ENCODE data around the gene STXBP1. TPM values are rescaled to one million over a fixed set of nuclear protein-coding genes. Genes with fewer than 3 reads are reported as not detected.
A peak's percentile ranks its signal among the peaks of the same experiment; 100 is the strongest.

STXBP1 gene
- total RNA-seq, 4 donors from 2014 or later: 17.2 to 34.0 (median 19.8) TPM

DNA sequence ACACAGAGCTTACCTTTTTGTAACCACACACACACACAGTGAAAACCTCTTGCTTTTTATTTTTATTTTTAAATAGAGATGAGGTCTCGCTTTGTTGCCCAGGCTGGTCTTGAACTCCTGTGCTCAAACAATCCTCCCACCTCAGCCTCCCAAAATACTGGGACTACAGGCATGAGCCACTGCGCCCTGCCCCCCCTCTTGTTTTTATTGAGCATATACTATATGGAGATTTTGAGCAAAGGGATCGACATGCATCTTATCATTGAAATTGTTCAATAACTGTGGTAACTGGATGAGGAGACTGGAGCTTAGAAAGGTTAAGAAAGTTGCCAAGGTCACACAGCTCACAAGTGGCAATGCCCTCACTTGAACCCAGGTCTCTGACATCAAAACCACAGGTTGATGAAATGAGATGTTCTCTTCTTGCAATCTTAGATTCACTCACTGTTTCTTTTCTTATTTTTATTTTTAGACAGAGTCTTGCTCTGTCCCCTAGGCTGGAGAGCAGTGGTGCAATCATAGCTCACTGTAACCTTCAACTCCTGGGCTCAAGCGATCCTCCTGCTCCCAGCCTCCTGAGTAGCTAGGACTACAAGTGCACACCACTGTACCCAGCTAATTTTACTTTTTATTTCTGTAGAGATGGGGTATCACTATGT, 26.8 kb upstream of the STXBP1 start:
- TF ChIP-seq POLR2A (IDR thresholded peaks at IDR 0.05; ENCODE audit: low read depth) (no peak), POLR2AphosphoS5 (IDR thresholded peaks at IDR 0.05) (no peak), EP300 (IDR thresholded peaks at IDR 0.05) (no peak)
- TF ChIP-seq, protein P1, sequence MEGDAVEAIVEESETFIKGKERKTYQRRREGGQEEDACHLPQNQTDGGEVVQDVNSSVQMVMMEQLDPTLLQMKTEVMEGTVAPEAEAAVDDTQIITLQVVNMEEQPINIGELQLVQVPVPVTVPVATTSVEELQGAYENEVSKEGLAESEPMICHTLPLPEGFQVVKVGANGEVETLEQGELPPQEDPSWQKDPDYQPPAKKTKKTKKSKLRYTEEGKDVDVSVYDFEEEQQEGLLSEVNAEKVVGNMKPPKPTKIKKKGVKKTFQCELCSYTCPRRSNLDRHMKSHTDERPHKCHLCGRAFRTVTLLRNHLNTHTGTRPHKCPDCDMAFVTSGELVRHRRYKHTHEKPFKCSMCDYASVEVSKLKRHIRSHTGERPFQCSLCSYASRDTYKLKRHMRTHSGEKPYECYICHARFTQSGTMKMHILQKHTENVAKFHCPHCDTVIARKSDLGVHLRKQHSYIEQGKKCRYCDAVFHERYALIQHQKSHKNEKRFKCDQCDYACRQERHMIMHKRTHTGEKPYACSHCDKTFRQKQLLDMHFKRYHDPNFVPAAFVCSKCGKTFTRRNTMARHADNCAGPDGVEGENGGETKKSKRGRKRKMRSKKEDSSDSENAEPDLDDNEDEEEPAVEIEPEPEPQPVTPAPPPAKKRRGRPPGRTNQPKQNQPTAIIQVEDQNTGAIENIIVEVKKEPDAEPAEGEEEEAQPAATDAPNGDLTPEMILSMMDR (IDR thresholded peaks at IDR 0.05): no peak
- WGBS: 96% methylated on average over 4 of the region's 4 CpGs
- H3K4me1 ChIP-seq: peaks cover 0 to 43% (median 32%) of the 10 kb centered on the region in 4 donors
- no peaks in the 10 kb centered on the region for H3K27me3 ChIP-seq
- no peaks in the 10 kb centered on the region for H3K9me3 ChIP-seq
- no peaks in the 10 kb centered on the region for H3K36me3 ChIP-seq
- no peak for DNase-seq (ENCODE audit: extremely low spot score)
- no peak overlapping the region for H3K4me3 ChIP-seq
- H3K27ac ChIP-seq (replicated peaks in 1 of 4): peak overlapping the region in 1 of 4 donors; percentile 26
- intact Hi-C loops (cut with DNase I): loop anchor here (1.0 kb wide), 1 partner anchor 81 kb away; no protein-coding TSS in a partner anchor

DNA sequence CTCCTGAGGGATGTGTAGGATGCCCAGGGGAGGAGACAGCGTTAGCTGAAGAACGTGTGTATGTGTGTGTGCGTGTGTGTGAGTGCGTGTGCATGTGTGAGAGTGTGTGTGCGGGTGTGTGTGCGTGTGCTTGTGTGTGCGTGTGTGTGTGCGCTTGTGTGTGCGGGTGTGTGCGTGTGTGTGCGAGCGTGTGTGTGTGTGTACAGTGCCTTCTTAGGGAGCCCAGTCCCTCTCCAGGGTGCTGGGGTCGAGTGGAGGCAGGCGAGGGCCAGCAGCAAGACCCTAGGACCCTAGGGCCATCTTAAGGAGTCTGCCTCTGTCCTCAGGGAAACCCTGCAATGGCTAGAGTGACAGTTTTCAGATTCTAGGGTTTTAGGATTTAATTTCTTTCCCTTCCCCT, 26.0 kb upstream of the STXBP1 start:
- DNase-seq (ENCODE audit: extremely low spot score): no peak
- H3K36me3 ChIP-seq: no peaks in the 10 kb centered on the region
- no peaks in the 10 kb centered on the region for H3K9me3 ChIP-seq
- H3K27me3 ChIP-seq: no peaks in the 10 kb centered on the region
- intact Hi-C loops (cut with DNase I): loop anchor here (2.0 kb wide), 1 partner anchor 59 kb away; no protein-coding TSS in a partner anchor
- H3K4me3 ChIP-seq: no peak overlapping the region
- TF ChIP-seq POLR2A (IDR thresholded peaks at IDR 0.05; ENCODE audit: low read depth) (no peak), EP300 (IDR thresholded peaks at IDR 0.05) (no peak), POLR2AphosphoS5 (IDR thresholded peaks at IDR 0.05) (no peak)
- TF ChIP-seq, protein P1 (IDR thresholded peaks at IDR 0.05): no peak
- peaks cover 0 to 35% (median 27%) of the 10 kb centered on the region in 4 donors for H3K4me1 ChIP-seq
- no peak overlapping the region for H3K27ac ChIP-seq (replicated peaks in 1 of 4)
- WGBS: 75% methylated on average over 14 of the region's 14 CpGs

DNA sequence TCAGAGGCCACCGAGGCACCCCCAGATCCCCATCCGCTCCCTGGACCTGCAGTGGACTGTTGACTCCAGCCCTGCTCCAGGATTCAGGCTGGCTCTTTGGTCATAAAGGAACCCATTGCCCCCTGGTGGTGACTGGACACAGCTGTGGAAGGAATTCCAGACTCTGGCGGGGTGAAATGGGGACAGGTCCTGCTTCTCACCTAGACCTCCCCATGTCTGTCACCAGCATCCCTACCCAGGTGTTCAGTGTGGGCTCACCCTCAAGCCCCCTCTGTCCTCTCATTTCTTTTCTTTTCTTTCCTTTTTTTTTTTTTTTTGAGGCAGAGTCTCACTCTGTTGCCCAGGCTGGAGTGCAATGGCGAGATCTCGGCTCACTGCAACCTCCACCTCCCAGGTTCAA, 25.5 kb upstream of the STXBP1 start:
- Histone ChIP-seq H3K27me3 (no peaks in the 10 kb centered on the region), H3K27ac (replicated peaks in 1 of 4) (no peak overlapping the region), H3K4me1 (peaks cover 0 to 35% (median 26%) of the 10 kb centered on the region in 4 donors), H3K9me3 (no peaks in the 10 kb centered on the region), H3K4me3 (no peak overlapping the region), H3K36me3 (no peaks in the 10 kb centered on the region)
- TF ChIP-seq, protein P1 (IDR thresholded peaks at IDR 0.05): peak; percentile 87 to 95 (median 93)
- TF ChIP-seq EP300 (IDR thresholded peaks at IDR 0.05) (no peak), POLR2AphosphoS5 (IDR thresholded peaks at IDR 0.05) (peak in 1 of 2 donors; percentile 52), POLR2A (IDR thresholded peaks at IDR 0.05; ENCODE audit: low read depth) (no peak)
- intact Hi-C loops (cut with DNase I): loop anchor here (2.0 kb wide), 1 partner anchor 60 kb away; no protein-coding TSS in a partner anchor
- 50% methylated on average over 5 of the region's 5 CpGs for WGBS
- DNase-seq (ENCODE audit: extremely low spot score): peak; percentile 93

DNA sequence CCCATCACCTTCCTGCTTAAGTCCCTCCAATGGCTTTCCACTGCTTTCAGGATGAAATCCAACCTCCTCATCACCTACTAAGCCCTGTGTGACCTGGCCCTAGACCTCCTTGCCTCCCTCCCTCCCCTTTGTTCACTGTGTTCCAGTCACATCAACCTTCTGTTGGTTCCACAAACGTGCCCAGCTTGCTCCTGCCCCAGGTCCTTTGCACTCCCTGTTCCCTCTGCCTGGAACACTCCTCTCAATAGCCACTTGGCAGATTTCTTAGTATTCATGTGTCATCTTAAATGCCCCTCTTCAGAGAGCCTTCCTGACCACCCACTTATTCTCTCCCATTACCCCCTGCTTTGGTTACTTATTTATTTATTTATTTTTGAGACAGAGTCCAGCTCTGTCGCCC, 24.1 kb upstream of the STXBP1 start:
- H3K4me3 ChIP-seq: no peak overlapping the region
- no peaks in the 10 kb centered on the region for H3K27me3 ChIP-seq
- DNase-seq (ENCODE audit: extremely low spot score): no peak
- WGBS: 83% methylated on average over 2 of the region's 2 CpGs
- intact Hi-C loops (cut with DNase I): loop anchor here (2.0 kb wide), 2 partner anchors 61 to 335 kb away; no protein-coding TSS in a partner anchor
- H3K27ac ChIP-seq (replicated peaks in 1 of 4): no peak overlapping the region
- H3K4me1 ChIP-seq: peaks cover 0 to 35% (median 25%) of the 10 kb centered on the region in 4 donors
- no peaks in the 10 kb centered on the region for H3K36me3 ChIP-seq
- TF ChIP-seq POLR2A (IDR thresholded peaks at IDR 0.05; ENCODE audit: low read depth): no peak
- TF ChIP-seq, protein P1 (IDR thresholded peaks at IDR 0.05): no peak
- no peak for TF ChIP-seq EP300 (IDR thresholded peaks at IDR 0.05)
- no peak for TF ChIP-seq POLR2AphosphoS5 (IDR thresholded peaks at IDR 0.05)
- H3K9me3 ChIP-seq: no peaks in the 10 kb centered on the region
